ENCODE data around the gene VSTM1.
A peak's percentile ranks its signal among the peaks of the same experiment; 100 is the strongest.
"Not testable (repeated sequence)": the region's sequence is repeated elsewhere in the genome, so short reads cannot be mapped to it uniquely, and the experiment has no call there.

Gene VSTM1

DNA sequence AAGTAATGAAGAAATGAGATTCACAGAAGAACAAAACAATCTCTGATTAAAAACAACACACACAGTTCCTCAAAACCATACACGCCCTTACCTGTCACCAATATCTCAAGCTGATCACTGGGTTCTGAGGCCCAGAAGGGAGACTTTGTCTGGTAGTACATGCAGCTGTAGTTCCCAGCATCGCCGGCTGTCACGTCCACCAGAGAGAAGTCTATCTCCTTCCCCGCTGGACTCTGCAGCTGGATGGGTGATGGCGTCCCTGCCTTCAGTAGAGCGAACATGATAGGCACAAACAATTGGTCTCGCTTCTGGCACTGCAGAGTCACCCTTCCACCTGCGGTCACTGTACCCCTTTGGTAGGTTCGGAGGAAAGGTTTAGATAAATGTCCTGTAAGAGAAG is 10.1 kb upstream of the VSTM1 start:
- DNase-seq, result no peak

- no peak for DNase-seq
These were observed 5.8 kb upstream of the VSTM1 start for GRCh38 chr19:54069470-54069869.

DNA sequence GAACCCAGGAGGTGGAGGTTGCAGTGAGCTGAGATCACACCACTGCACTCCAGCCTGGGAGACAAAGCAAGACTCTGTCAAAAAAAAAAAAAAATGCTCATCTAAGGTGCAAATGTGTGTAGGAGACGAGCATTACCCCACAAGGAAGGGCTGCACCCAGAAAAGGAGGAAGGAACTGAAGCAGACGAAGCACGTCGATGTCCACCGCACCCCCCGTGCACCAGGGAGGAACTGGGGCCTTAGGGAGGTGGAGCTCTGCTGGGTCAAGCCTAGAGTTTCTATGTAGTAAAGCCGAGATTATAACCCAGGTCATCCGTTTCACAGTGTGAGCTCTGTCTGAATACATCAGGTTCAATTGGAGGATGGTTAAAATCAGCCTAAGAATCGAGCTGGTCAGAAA is 1.1 kb downstream of the VSTM1 start:
- no peak for DNase-seq

DNA sequence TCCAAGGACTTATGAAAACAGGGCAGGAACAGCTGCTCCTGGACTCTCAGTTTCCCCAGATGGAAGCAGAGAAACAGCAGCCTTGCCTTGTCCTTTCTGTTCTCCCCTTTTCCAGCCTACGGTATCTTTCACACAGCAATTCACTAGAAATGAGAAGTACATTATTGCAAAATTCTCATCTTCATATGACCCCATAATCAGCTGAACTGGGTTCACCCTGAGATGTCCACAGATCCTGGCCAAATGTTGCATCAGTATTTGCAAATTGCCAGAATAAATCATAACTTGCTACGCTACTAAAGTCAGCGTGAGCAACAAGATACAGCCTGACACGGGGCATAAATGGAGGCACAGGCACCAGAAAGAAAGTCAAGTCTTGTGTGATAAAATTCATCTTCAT is 16.1 kb downstream of the VSTM1 start:
- no peak for DNase-seq

- DNase-seq, result no peak
These were observed 17.9 kb downstream of the VSTM1 start for GRCh38 chr19:54045771-54046170.

GRCh38 chr19:54042989-54043388 is 20.7 kb downstream of the VSTM1 start:
- no peak for DNase-seq

- DNase-seq, result no peak
These were observed 21.6 kb downstream of the VSTM1 start for GRCh38 chr19:54041969-54042606.

- no peak for DNase-seq
These were observed 23.7 kb downstream of the VSTM1 start for GRCh38 chr19:54040003-54040402.

DNA sequence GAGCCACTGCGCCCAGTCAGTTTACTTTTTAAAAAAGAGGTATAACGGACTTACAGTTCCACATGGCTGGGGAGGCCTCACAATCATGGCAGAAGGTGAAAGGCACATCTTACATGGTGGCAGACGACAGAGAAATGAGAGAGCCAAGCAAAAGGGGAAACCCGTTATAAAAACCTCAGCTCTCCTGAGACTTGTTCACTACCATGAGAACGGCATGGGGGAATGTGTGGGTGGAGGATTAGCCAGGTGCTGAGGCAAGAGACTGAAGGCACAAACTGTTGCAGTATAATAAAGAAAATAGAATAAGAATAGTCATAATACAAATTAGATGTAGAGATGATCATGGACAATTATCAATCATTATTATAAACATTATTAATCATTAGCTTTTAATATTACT is 27.2 kb downstream of the VSTM1 start:
- DNase-seq, result not testable (repeated sequence)

- DNase-seq, result peak; percentile 84
These were observed 28.2 kb downstream of the VSTM1 start for GRCh38 chr19:54035215-54036178.

- DNase-seq, result peak; percentile 22
These were observed 32.7 kb downstream of the VSTM1 start for GRCh38 chr19:54030895-54031586.

DNA sequence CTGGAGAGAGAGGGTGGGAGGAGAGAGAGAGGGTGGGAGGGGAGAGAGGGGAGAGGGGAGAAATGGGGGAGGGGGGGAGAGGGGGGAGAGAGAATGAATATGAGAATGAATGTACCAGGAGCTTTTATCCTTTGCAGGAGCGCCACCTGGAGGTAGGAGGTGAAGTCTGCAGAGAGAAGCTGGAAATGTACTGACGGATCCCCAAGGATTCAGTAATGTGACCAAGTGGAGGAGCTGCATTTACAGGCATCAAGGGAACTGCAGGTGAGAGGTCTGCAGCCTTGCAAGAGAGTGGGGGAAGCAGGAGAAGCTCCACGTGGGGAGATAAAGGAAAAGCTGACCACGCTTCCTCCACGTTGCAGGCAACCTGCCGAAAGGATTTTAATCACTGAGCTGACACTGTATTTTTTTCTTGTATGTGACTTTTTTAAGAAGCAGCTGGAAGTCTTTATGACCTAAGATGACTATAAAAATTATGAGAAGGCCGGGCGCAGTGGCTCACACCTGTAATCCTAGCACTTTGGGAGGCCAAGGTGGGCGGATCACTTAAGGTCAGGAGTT is 33.7 kb downstream of the VSTM1 start:
- peak; percentile 61 for DNase-seq

- DNase-seq, result no peak
These were observed 34.4 kb downstream of the VSTM1 start for GRCh38 chr19:54029301-54029700.

DNA sequence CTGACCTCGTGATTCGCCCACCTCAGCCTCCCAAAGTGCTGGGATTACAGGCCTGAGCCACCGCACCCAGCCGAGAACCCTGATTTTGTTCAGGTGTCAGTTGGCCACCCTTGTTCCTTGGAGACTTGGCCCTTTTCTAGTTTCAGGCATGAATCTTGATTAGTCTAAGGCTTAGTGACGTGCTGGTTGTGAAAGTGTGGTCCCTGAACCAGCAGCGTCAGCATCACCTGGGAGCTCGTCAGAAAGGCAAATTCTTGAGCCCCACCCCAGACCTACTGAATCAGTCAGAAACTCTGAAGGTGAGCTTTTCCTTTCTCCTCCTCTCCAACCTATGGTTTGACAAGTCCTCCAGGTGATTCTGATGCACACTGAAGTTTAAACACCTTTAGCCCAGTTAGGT is 37.0 kb downstream of the VSTM1 start:
- no peak for DNase-seq

GRCh38 chr19:54024660-54025059 is 39.0 kb downstream of the VSTM1 start:
- no peak for DNase-seq

GRCh38 chr19:54023191-54023590 is 40.5 kb downstream of the VSTM1 start:
- DNase-seq, result no peak

DNA sequence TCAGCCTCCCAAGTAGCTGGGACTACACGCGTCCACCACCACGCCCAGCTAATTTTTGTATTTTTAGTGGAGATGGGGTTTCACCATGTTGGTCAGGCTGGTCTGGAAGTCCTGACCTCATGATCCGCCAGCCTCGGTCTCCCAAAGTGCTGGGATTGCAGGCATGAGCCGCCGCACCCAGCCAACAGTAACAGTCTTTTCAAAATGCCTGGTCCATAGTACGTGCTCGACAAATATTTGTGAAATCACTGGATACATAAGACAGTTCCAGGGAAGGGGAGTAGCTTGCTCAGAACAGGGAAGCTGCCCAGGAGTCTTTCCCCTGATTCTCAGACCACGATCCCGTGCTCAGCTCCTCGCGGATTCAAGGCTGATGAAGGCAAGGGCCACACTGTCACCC is 41.8 kb downstream of the VSTM1 start:
- no peak for DNase-seq

GRCh38 chr19:54021363-54021762 is 42.3 kb downstream of the VSTM1 start:
- DNase-seq, result no peak

- DNase-seq, result peak; percentile 20
These were observed 46.4 kb downstream of the VSTM1 start for GRCh38 chr19:54017261-54017660.

DNA sequence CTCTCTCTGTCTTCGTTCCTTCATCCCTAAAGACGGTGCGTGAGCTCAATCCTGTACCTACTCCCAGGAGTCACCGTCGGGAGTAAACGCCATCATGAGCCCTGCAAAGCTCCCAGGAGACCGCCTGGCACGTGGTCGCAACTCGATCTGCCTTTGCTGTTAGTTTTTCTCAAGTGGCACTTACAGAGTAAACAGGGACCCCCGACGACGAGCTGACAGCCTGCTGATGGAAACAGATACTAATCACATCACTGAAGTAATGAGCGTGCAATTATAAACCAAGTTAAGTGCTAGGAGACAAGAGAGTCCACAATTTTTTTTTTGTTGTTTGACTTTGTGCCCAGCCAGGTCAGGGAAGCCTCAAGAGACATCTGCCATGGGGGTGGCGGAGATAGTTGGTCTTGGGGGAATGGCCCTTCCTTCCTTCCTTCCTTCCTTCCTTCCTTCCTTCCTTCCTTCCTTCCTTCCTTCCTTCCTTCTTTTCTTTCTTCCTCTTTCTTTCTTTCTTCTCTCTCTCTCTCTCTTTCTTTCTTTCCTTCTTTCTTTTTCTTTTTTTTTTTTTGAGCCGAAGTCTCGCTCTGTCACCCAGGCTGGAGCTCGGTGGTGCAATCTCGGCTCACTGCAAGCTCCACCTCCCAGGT is 48.7 kb downstream of the VSTM1 start:
- no peak for DNase-seq

DNA sequence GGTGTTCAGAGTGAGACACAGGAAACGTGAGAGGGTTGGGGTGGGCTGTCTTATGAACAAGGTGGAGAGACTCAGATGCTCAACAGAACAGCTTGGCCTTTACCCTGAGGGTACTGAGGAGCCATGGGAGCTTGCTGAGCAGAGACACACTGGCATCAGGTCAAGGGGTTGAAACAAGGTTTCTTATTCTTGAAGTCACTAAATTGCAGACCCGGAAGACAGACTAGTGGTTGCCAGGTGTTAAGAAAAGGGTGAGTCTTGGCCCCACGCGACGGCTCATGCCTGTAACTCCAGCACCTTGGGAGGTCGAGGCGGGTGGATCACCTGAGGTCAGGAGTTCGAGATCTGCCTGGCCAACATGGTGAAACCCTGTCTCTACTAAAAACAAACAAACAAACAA is 49.8 kb downstream of the VSTM1 start:
- DNase-seq, result no peak

GRCh38 chr19:54011507-54012211 is 52.0 kb downstream of the VSTM1 start:
- DNase-seq, result no peak

Data from fibroblast of skin of scalp (primary cell).